ENCODE data around the gene EPAS1.

The EPAS1 gene

GRCh38 chr2:46364797-46365457 is 67.7 kb downstream of the EPAS1 start:
- DNase-seq (ENCODE audit: low read depth): no peak

- DNase-seq (ENCODE audit: low read depth): no peak
These were observed 68.9 kb downstream of the EPAS1 start for GRCh38 chr2:46365913-46366667.

- no peak for DNase-seq (ENCODE audit: low read depth)
These were observed 69.5 kb downstream of the EPAS1 start for GRCh38 chr2:46366668-46367052.

GRCh38 chr2:46367286-46367685 is 70.1 kb downstream of the EPAS1 start:
- no peak for DNase-seq (ENCODE audit: low read depth)

- DNase-seq (ENCODE audit: low read depth): no peak
These were observed 71.2 kb downstream of the EPAS1 start for GRCh38 chr2:46368401-46368800.

GRCh38 chr2:46369783-46370182 is 72.6 kb downstream of the EPAS1 start:
- no peak for DNase-seq (ENCODE audit: low read depth)

GRCh38 chr2:46371854-46372253 is 74.6 kb downstream of the EPAS1 start:
- no peak for DNase-seq (ENCODE audit: low read depth)

- no peak for DNase-seq (ENCODE audit: low read depth)
These were observed 75.3 kb downstream of the EPAS1 start for GRCh38 chr2:46372475-46372874.

- DNase-seq (ENCODE audit: low read depth): no peak
These were observed 76.0 kb downstream of the EPAS1 start for GRCh38 chr2:46373238-46373637.

- DNase-seq (ENCODE audit: low read depth): no peak
These were observed 78.4 kb downstream of the EPAS1 start for GRCh38 chr2:46375566-46376125.

GRCh38 chr2:46376586-46376985 is 79.4 kb downstream of the EPAS1 start:
- no peak for DNase-seq (ENCODE audit: low read depth)

- DNase-seq (ENCODE audit: low read depth): no peak
These were observed 79.9 kb downstream of the EPAS1 start for GRCh38 chr2:46377101-46377581.

- DNase-seq (ENCODE audit: low read depth): no peak
These were observed 80.7 kb downstream of the EPAS1 start for GRCh38 chr2:46377666-46378560.

GRCh38 chr2:46378616-46379015 is 81.4 kb downstream of the EPAS1 start:
- no peak for DNase-seq (ENCODE audit: low read depth)

- DNase-seq (ENCODE audit: low read depth): no peak
These were observed 82.2 kb downstream of the EPAS1 start for GRCh38 chr2:46379213-46380037.

- no peak for DNase-seq (ENCODE audit: low read depth)
These were observed 83.1 kb downstream of the EPAS1 start for GRCh38 chr2:46380038-46380940.

GRCh38 chr2:46381263-46381849 is 84.1 kb downstream of the EPAS1 start:
- DNase-seq (ENCODE audit: low read depth): no peak

- no peak for DNase-seq (ENCODE audit: low read depth)
These were observed 84.7 kb downstream of the EPAS1 start for GRCh38 chr2:46381871-46382270.

- DNase-seq (ENCODE audit: low read depth): no peak
These were observed 85.3 kb downstream of the EPAS1 start for GRCh38 chr2:46382331-46383112.

All from T-helper 22 cell (primary cell).